NCI-H460 (cell line): ENCODE results near the gene TMEM94. TPM values are rescaled to one million over a fixed set of nuclear protein-coding genes. Genes with fewer than 3 reads are reported as not detected.

Experiments
- DNase-seq: peaks from one replicate; pipeline ENCODE4 v3.0.0-alpha.2; 2016; ENCODE audit warnings: low read depth; ENCODE audit errors: extremely low read depth
- small RNA-seq, 2 experiments: library from RNA; depleted of rRNA; stranded (forward); fragments of <200 nt; gene quantifications; one replicate each; pipeline ENCODE3, GENCODE V24; 2014
- total RNA-seq: library from RNA; depleted of rRNA; stranded (reverse); fragments of >200 nt; shearing (Covaris generic); gene quantifications from 2 replicates; pipeline ENCODE4 v1.2.3, GENCODE V29; 2014; rRNA removed

Gene TMEM94
- total RNA-seq, 1 experiment from 2014 or later: 49.8 TPM

- DNase-seq: no peak
Measured at GRCh38 chr17:75547091-75547490, 90.7 kb downstream of the TMEM94 start.

GRCh38 chr17:75548813-75549212 is 92.4 kb downstream of the TMEM94 start:
- no peak for DNase-seq

Small RNA genes within 50 kb of the gene (small RNA-seq; reads per million reads assigned to genes)
- 0 reads per million in 2 experiments for gene RF00019
- gene RNU6-938P: 0 reads per million in 2 experiments

Other genes with a start within 250 kb of the TMEM94 start
- gene GGA3, start 195.0 kb upstream of the TMEM94 start, total RNA-seq: 11.9 and 16.8 TPM in 2 replicates
- gene MRPS7, start 194.8 kb upstream of the TMEM94 start, total RNA-seq: 82.2 and 89.4 TPM in 2 replicates
- gene MIF4GD, start 185.4 kb upstream of the TMEM94 start, total RNA-seq: 33.9 and 37.9 TPM in 2 replicates
- 18.5 and 20.0 TPM in 2 replicates for gene SLC25A19, start 167.2 kb upstream of the TMEM94 start, total RNA-seq
- gene GRB2, start 51.0 kb upstream of the TMEM94 start, total RNA-seq: 92.0 and 95.9 TPM in 2 replicates
- gene CASKIN2, start 58.9 kb downstream of the TMEM94 start, total RNA-seq: 4.8 and 6.0 TPM in 2 replicates
- gene TSEN54, start 59.9 kb downstream of the TMEM94 start, total RNA-seq: 17.3 and 27.2 TPM in 2 replicates
- gene LLGL2, start 69.1 kb downstream of the TMEM94 start, total RNA-seq: 8.8 and 9.2 TPM in 2 replicates
- gene MYO15B, start 131.2 kb downstream of the TMEM94 start, total RNA-seq: 1.2 and 2.9 TPM in 2 replicates
- gene SMIM5, start 176.8 kb downstream of the TMEM94 start, total RNA-seq: 0.02 TPM in 1 of 2 replicates, not detected in the other
- 23.5 and 25.5 TPM in 2 replicates for gene RECQL5, start 210.5 kb downstream of the TMEM94 start, total RNA-seq
- gene SAP30BP, start 210.7 kb downstream of the TMEM94 start, total RNA-seq: 57.3 and 62.1 TPM in 2 replicates